ENCODE data around the gene CIDEB.

The CIDEB gene

DNA sequence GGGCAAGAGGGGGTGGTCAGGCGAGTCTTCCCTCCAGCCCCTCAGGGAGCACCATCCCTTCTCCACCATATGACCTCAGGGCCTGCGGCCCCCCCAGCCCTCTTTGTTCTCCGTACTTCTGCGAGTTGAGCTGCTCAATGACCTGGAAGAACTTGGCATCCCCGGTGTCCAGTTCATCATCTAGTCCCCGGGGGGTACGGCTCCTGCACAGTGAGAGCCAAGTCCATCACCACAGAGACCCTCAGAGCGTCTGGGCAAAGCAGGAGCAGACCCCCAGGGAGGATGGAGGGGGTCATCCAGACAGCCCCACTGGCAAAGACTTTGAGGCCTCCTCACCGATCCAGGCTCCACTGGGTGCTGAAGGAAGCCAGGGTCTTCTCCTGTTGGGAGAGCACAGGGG lies 18.2 kb upstream of the CIDEB start:
- no peak for DNase-seq (ENCODE audit: extremely low read depth, insufficient read length)
- H3K36me3 ChIP-seq (ENCODE audit: control insufficient read depth, insufficient read depth, low read length): no peaks in the 10 kb centered on the region
- H3K4me3 ChIP-seq (replicated peaks; ENCODE audit: low read depth, low read length): no peak overlapping the region
- TF ChIP-seq CTCF (IDR thresholded peaks at IDR 0.05; ENCODE audit: insufficient read depth, low read length, poor library complexity, severe bottlenecking): no peak
- H3K27me3 ChIP-seq (replicated peaks; ENCODE audit: control insufficient read depth, insufficient read depth, low read length): no peaks in the 10 kb centered on the region

DNA sequence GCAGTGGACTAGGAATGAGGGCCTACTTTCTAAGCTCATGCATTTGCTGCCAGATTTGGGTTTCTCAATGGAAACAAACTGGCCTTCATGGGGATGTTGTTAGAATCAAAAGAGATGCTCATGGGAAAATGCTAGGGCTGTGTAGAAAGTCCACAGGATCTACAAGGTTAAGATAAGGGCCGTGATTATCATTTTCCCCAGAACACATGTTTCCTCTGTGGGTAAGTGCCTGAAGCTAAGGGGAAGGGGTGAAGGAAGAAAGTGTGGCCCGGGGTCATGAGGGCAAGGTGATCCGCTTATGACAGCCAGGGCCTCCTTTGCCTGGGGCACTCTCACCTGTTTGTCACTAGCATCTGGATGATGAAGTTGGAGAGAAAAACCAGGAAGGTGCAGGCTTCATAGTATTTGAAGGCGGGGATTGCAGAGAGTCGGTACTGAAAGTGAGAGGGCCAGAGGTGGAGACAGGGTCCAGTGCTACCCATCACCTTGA lies 17.3 kb upstream of the CIDEB start:
- TF ChIP-seq CTCF (IDR thresholded peaks at IDR 0.05; ENCODE audit: insufficient read depth, low read length, poor library complexity, severe bottlenecking): no peak
- no peak for DNase-seq (ENCODE audit: extremely low read depth, insufficient read length)
- no peaks in the 10 kb centered on the region for H3K36me3 ChIP-seq (ENCODE audit: control insufficient read depth, insufficient read depth, low read length)

DNA sequence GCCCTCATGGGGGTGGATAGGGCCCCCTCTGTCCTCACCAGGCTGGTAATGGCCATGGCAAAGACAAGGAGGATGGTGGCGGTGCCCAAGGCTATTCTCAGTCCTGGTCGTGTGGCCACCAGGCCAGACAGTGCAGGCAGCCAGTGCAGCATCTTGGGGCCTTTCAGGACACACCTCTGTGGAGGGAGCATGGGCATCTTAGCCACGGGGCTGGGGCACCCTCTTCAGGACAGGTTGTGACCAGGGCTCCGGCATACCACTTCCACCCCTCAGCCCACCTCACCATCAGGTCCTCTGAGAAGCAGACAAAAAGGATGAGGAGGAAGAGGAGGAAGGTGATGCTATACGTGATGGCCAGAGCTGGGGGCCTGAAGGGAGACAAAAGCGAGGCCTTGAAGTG lies 16.2 kb upstream of the CIDEB start:
- no peak for DNase-seq (ENCODE audit: extremely low read depth, insufficient read length)
- Histone ChIP-seq H3K27me3 (replicated peaks; ENCODE audit: control insufficient read depth, insufficient read depth, low read length) (no peaks in the 10 kb centered on the region), H3K36me3 (ENCODE audit: control insufficient read depth, insufficient read depth, low read length) (no peaks in the 10 kb centered on the region), H3K4me3 (replicated peaks; ENCODE audit: low read depth, low read length) (no peak overlapping the region)
- no peak for TF ChIP-seq CTCF (IDR thresholded peaks at IDR 0.05; ENCODE audit: insufficient read depth, low read length, poor library complexity, severe bottlenecking)

More for the DNA sequence above, 17.3 kb upstream of the CIDEB start:
- H3K27me3 ChIP-seq (replicated peaks; ENCODE audit: control insufficient read depth, insufficient read depth, low read length): no peaks in the 10 kb centered on the region
- no peak overlapping the region for H3K4me3 ChIP-seq (replicated peaks; ENCODE audit: low read depth, low read length)

GRCh38 chr14:24323341-24323740 lies 15.6 kb upstream of the CIDEB start:
- Histone ChIP-seq H3K27me3 (replicated peaks; ENCODE audit: control insufficient read depth, insufficient read depth, low read length) (no peaks in the 10 kb centered on the region), H3K4me3 (replicated peaks; ENCODE audit: low read depth, low read length) (no peak overlapping the region), H3K36me3 (ENCODE audit: control insufficient read depth, insufficient read depth, low read length) (no peaks in the 10 kb centered on the region)
- no peak for DNase-seq (ENCODE audit: extremely low read depth, insufficient read length)
- TF ChIP-seq CTCF (IDR thresholded peaks at IDR 0.05; ENCODE audit: insufficient read depth, low read length, poor library complexity, severe bottlenecking): no peak

DNA sequence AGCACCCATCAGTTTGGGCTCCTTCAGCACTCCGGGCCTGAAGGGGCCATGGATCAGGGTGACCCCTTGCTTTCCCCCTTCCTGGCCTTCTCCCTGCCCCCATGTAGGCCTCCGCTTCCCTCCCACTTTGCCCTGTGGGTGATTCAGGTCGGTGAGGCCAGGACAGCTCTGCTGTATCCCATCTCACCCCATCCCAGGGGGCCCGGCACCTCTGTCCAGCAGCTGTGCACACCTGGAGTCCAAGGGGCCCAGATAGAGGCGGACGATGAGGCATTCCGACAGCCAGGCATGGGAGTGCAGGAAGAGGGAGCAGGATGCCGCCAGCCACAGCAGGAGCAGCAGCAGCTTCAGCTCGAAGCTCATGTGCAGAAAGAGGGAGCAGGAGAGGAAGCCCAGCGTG lies 14.9 kb upstream of the CIDEB start:
- DNase-seq (ENCODE audit: extremely low read depth, insufficient read length): no peak
- TF ChIP-seq CTCF (IDR thresholded peaks at IDR 0.05; ENCODE audit: insufficient read depth, low read length, poor library complexity, severe bottlenecking): no peak
- H3K4me3 ChIP-seq (replicated peaks; ENCODE audit: low read depth, low read length): no peak overlapping the region
- no peaks in the 10 kb centered on the region for H3K36me3 ChIP-seq (ENCODE audit: control insufficient read depth, insufficient read depth, low read length)
- H3K27me3 ChIP-seq (replicated peaks; ENCODE audit: control insufficient read depth, insufficient read depth, low read length): no peaks in the 10 kb centered on the region

All from GM06990 (cell line).